SU-DHL-6 (cell line): ENCODE data around the gene CSPG4.
"Not testable (repeated sequence)": the region's sequence is repeated elsewhere in the genome, so short reads cannot be mapped to it uniquely, and the experiment has no call there.

Experiments
- CTCF ChIP-seq: fragments of 200-600 bp; sonication (generic); IDR thresholded peaks from one replicate; pipeline ENCODE4 v1.5.1; 2017; ENCODE audit warnings: antibody characterized with exemption, mild to moderate bottlenecking, low read length, moderate library complexity; ENCODE audit not compliant: insufficient read depth, poor library complexity, severe bottlenecking
- EZH2phosphoT487 ChIP-seq: fragments of 200-600 bp; sonication (generic), shearing (Covaris generic); conservative IDR thresholded peaks from 2 replicates; pipeline ENCODE4 v1.6.1; 2018; ENCODE audit warnings: mild to moderate bottlenecking, antibody characterized with exemption, low read length, moderate library complexity, mixed read lengths

- not testable (repeated sequence) for TF ChIP-seq CTCF, EZH2phosphoT487
Observed at GRCh38 chr15:75716249-75716950, 3.8 kb upstream of the CSPG4 start.
